Mucosa of descending colon (tissue), 3 donors: ENCODE measurements around the gene GOLGA8H. TPM values are rescaled to one million over a fixed set of nuclear protein-coding genes. Genes with fewer than 3 reads are reported as not detected.
"Not testable (repeated sequence)": the region's sequence is repeated elsewhere in the genome, so short reads cannot be mapped to it uniquely, and the experiment has no call there.

Experiments used
- ATAC-seq: fragments of 200-7000 bp; cut with Tn5 transposase; one replicate; pipeline ENCODE4 v1.9.1; 2020; ENCODE audit warnings: mild to moderate bottlenecking, moderate library complexity
- DNase-seq, 3 donors: peaks; one replicate each; pipeline ENCODE4 v3.0.0-alpha.2; 2020
- H3K36me3 ChIP-seq: fragments of 200-600 bp; one replicate; pipeline ENCODE4 v1.8.0; 2021; ENCODE audit warnings: low read depth, mild to moderate bottlenecking
- H3K4me1 ChIP-seq: fragments of 200-600 bp; one replicate; pipeline ENCODE4 v1.8.0; 2021; ENCODE audit warnings: low read depth, mild to moderate bottlenecking
- H3K4me3 ChIP-seq: fragments of 200-600 bp; one replicate; pipeline ENCODE4 v1.8.0; 2021; ENCODE audit warnings: mild to moderate bottlenecking
- H3K9me3 ChIP-seq: fragments of 200-600 bp; one replicate; pipeline ENCODE4 v1.8.0; 2021; ENCODE audit warnings: mild to moderate bottlenecking
- CTCF ChIP-seq: fragments of 200-600 bp; IDR thresholded peaks from one replicate; pipeline ENCODE4 v1.8.0; 2022; ENCODE audit warnings: antibody characterized with exemption, mild to moderate bottlenecking
- intact Hi-C, 2 donors: fragments of 100-400 bp; cut with DNase I in 1 of 2; cut with micrococcal nuclease in 1 of 2; formaldehyde crosslinking; loops; one replicate each; pipeline versions ENCODE4 v1.11.0 to v1.11.1; 2022; cut with DNase I, micrococcal nuclease
- total RNA-seq, 3 donors: library from RNA; stranded (reverse); fragmentation: NEBNext Ultra II Directional in 2 of 3; extraction: Animal tissue kit (Norgen Biotek cat#: 25700) in 2 of 3; gene quantifications; one replicate each; pipeline versions ENCODE4 v1.2.1 to v1.2.4, GENCODE V29; 2021 to 2023
- donor health status: DM: no; HTN: no; CAD: no; lungs with moderate emphysema.
- donor health status: DM: no; HTN: no; CAD: no.
- donor health status: DM: no; HTN: yes; CAD: no.

Gene GOLGA8H
- total RNA-seq, 3 donors from 2014 or later: 0.19 to 0.20 TPM; not detected in 1

- ATAC-seq (no peak), DNase-seq (no peak)
- TF ChIP-seq CTCF: no peak
- H3K36me3 ChIP-seq: no peaks in the 10 kb centered on the region
- H3K4me1 ChIP-seq: no peaks in the 10 kb centered on the region
- H3K4me3 ChIP-seq: no peak overlapping the region
- no peaks in the 10 kb centered on the region for H3K9me3 ChIP-seq
- intact Hi-C loops: no loop called here
Observed at GRCh38 chr15:30650012-30650929, 46.4 kb downstream of the GOLGA8H start.

GRCh38 chr15:30661154-30661553, 57.3 kb downstream of the GOLGA8H start:
- ATAC-seq, H3K36me3 ChIP-seq, H3K4me3 ChIP-seq, intact Hi-C loops, H3K4me1 ChIP-seq, H3K9me3 ChIP-seq, DNase-seq: not testable (repeated sequence)

Other genes with a start within 250 kb of the GOLGA8H start
- 1 to 10 TPM in 2 of 3 donors, under 1 TPM in 1; 0.90 to 2.0 (median 1.4) TPM for gene CHRFAM7A, start 210.5 kb upstream of the GOLGA8H start, total RNA-seq
- 1 to 10 TPM; 1.8 to 3.6 (median 2.5) TPM for gene GOLGA8R, start 189.8 kb upstream of the GOLGA8H start, total RNA-seq
- gene GOLGA8Q, start 52.0 kb upstream of the GOLGA8H start, total RNA-seq: 1 to 10 TPM in 2 of 3 donors, under 1 TPM in 1; 0.75 to 5.5 (median 1.5) TPM